AG09309 (cell line): ENCODE results near the gene MTURN.

Experiments
- DNase-seq: peaks from one replicate; pipeline ENCODE4 v3.0.0-alpha.2; 2010; ENCODE audit warnings: low read depth
- H3K4me3 ChIP-seq: 2 replicates; pipeline ENCODE4 v1.5.1; 2011; ENCODE audit warnings: mild to moderate bottlenecking, low read depth, low read length, moderate library complexity; ENCODE audit not compliant: control insufficient read depth
- CTCF ChIP-seq: IDR thresholded peaks from 2 replicates; pipeline ENCODE4 v1.5.1; 2011; ENCODE audit warnings: mild to moderate bottlenecking, low read depth, low read length, inconsistent platforms; ENCODE audit not compliant: insufficient read depth, control insufficient read depth; ENCODE audit errors: missing control alignments

Gene MTURN

DNA sequence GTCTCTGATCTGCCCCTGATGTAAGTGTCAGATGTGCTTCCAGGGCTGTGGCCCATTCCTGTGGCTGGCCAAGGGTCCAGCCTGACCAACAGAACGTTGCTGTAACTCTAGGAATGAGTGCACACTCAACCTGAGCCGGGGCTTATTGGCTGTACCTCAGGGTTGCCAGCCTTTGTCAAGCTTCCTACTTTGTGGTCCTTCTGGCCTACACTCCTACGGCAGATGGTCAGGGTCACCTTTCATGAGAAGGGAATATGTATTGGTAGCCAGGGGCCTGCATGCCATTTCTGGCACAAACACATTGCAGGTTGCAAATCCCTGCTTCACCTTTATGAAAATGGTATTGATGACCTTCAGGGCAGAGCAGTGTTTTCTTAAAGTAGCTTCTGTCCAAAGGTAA lies 64.5 kb downstream of the MTURN start:
- TF ChIP-seq CTCF, result no peak
- DNase-seq, result no peak

GRCh38 chr7:30200591-30200990 lies 65.8 kb downstream of the MTURN start:
- H3K4me3 ChIP-seq, result no peak overlapping the region
- DNase-seq, result no peak
- TF ChIP-seq CTCF, result no peak

More for the DNA sequence above, 64.5 kb downstream of the MTURN start:
- no peak overlapping the region for H3K4me3 ChIP-seq

GRCh38 chr7:30201161-30201666 lies 66.4 kb downstream of the MTURN start:
- TF ChIP-seq CTCF, result no peak
- no peak overlapping the region for H3K4me3 ChIP-seq
- no peak for DNase-seq

DNA sequence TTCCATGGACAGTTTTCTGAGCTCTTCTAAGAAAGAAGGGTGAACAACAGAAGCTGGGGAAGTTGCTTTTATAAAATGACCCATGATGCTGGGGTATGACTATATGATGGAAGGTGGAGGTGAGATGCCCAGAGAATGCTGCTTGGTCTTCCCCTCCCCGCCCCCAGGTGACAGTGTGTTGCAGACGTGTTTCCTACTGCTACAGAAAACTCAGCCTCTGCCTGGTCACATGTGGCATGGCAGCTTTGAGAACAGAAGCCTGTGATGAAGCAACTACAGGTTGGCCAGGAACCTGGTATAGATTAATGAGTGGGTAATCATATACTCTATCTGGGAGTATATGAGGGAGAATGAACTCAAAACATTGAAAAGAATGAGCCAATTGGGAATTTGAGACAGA lies 67.1 kb downstream of the MTURN start:
- TF ChIP-seq CTCF, result no peak
- no peak overlapping the region for H3K4me3 ChIP-seq
- DNase-seq, result no peak

- TF ChIP-seq CTCF, result no peak
- no peak for DNase-seq
- H3K4me3 ChIP-seq, result no peak overlapping the region
Observed at GRCh38 chr7:30202671-30203070, 67.9 kb downstream of the MTURN start.

GRCh38 chr7:30206491-30206890 lies 71.7 kb downstream of the MTURN start:
- TF ChIP-seq CTCF, result no peak
- no peak for DNase-seq
- H3K4me3 ChIP-seq, result no peak overlapping the region

DNA sequence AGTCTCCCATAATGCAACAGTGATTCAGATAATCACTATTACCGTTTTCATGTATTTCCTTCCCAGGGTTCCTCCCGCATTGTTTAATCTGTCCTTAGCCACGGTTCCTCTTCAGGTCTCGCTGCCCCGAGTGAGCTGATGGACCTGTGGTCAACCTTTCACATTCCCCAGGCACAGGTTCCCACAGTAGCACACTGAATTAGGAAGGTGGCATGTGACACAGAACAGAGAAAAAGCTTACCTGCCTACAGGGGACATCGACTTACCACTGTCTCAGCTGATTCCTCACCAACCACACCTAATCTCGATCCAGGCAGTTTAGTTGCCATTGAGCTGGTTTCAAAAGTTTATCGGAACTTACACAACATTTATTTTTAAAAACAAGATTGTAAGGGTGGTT lies 72.2 kb downstream of the MTURN start:
- DNase-seq, result no peak
- H3K4me3 ChIP-seq, result no peak overlapping the region
- TF ChIP-seq CTCF, result no peak
